ENCODE results near the gene TGFBR2. TPM values are rescaled to one million over a fixed set of nuclear protein-coding genes. Genes with fewer than 3 reads are reported as not detected.

Gene TGFBR2
- total RNA-seq, 2 donors from 2014 or later = 243 to 291 TPM

- no peak for DNase-seq (ENCODE audit: low spot score)
- intact Hi-C loops (cut with DNase I) = loop anchor here in 1 of 2 donors (5.0 kb wide), 1 partner anchor 582 kb away; no protein-coding TSS in a partner anchor
These were observed 88.3 kb downstream of the TGFBR2 start for GRCh38 chr3:30694668-30695067.

GRCh38 chr3:30695302-30696061, 89.1 kb downstream of the TGFBR2 start:
- intact Hi-C loops (cut with DNase I) = no loop called here
- DNase-seq (ENCODE audit: low spot score) = no peak

GRCh38 chr3:30696403-30696819, 90.0 kb downstream of the TGFBR2 start:
- no peak for DNase-seq (ENCODE audit: low spot score)
- intact Hi-C loops (cut with DNase I) = no loop called here

GRCh38 chr3:30696896-30697295, 90.5 kb downstream of the TGFBR2 start:
- intact Hi-C loops (cut with DNase I) = no loop called here

GRCh38 chr3:30698549-30698948, 92.1 kb downstream of the TGFBR2 start:
- intact Hi-C loops (cut with DNase I) = no loop called here

More at GRCh38 chr3:30696896-30697295, 90.5 kb downstream of the TGFBR2 start:
- DNase-seq (ENCODE audit: low spot score) = no peak

GRCh38 chr3:30699927-30700326, 93.5 kb downstream of the TGFBR2 start:
- intact Hi-C loops (cut with DNase I) = loop anchor here in 1 of 2 donors (5.0 kb wide), 1 partner anchor 683 kb away; no protein-coding TSS in a partner anchor
- DNase-seq (ENCODE audit: low spot score) = no peak

More at GRCh38 chr3:30698549-30698948, 92.1 kb downstream of the TGFBR2 start:
- DNase-seq (ENCODE audit: low spot score) = no peak

- intact Hi-C loops (cut with DNase I) = loop anchor here in 1 of 2 donors (5.0 kb wide), 1 partner anchor 684 kb away; no protein-coding TSS in a partner anchor
- no peak for DNase-seq (ENCODE audit: low spot score)
These were observed 94.4 kb downstream of the TGFBR2 start for GRCh38 chr3:30700702-30701321.

GRCh38 chr3:30702038-30702827, 95.8 kb downstream of the TGFBR2 start:
- intact Hi-C loops (cut with DNase I) = loop anchor here in 1 of 2 donors (5.0 kb wide), 1 partner anchor 685 kb away; no protein-coding TSS in a partner anchor
- DNase-seq (ENCODE audit: low spot score) = no peak

GRCh38 chr3:30702828-30703397, 96.5 kb downstream of the TGFBR2 start:
- no peak for DNase-seq (ENCODE audit: low spot score)
- intact Hi-C loops (cut with DNase I) = loop anchor here in 1 of 2 donors (5.0 kb wide), 1 partner anchor 686 kb away; no protein-coding TSS in a partner anchor

- no peak for DNase-seq (ENCODE audit: low spot score)
- intact Hi-C loops (cut with DNase I) = loop anchor here in 1 of 2 donors (5.0 kb wide), 1 partner anchor 688 kb away; no protein-coding TSS in a partner anchor
These were observed 98.8 kb downstream of the TGFBR2 start for GRCh38 chr3:30704931-30705890.

- DNase-seq (ENCODE audit: low spot score) = no peak
- intact Hi-C loops (cut with DNase I) = no loop called here
These were observed 101.4 kb downstream of the TGFBR2 start for GRCh38 chr3:30707825-30708224.

GRCh38 chr3:30708472-30708871, 102.1 kb downstream of the TGFBR2 start:
- intact Hi-C loops (cut with DNase I) = no loop called here
- no peak for DNase-seq (ENCODE audit: low spot score)

- intact Hi-C loops (cut with DNase I) = no loop called here
- no peak for DNase-seq (ENCODE audit: low spot score)
These were observed 103.6 kb downstream of the TGFBR2 start for GRCh38 chr3:30710017-30710416.

- intact Hi-C loops (cut with DNase I) = no loop called here
- no peak for DNase-seq (ENCODE audit: low spot score)
These were observed 104.8 kb downstream of the TGFBR2 start for GRCh38 chr3:30711151-30711550.

- intact Hi-C loops (cut with DNase I) = no loop called here
- DNase-seq (ENCODE audit: low spot score) = no peak
These were observed 105.5 kb downstream of the TGFBR2 start for GRCh38 chr3:30711867-30712266.

- intact Hi-C loops (cut with DNase I) = no loop called here
- DNase-seq (ENCODE audit: low spot score) = no peak
These were observed 106.6 kb downstream of the TGFBR2 start for GRCh38 chr3:30712991-30713390.

GRCh38 chr3:30713885-30714503, 107.6 kb downstream of the TGFBR2 start:
- intact Hi-C loops (cut with DNase I) = no loop called here
- no peak for DNase-seq (ENCODE audit: low spot score)

- intact Hi-C loops (cut with DNase I) = no loop called here
- DNase-seq (ENCODE audit: low spot score) = no peak
These were observed 113.1 kb downstream of the TGFBR2 start for GRCh38 chr3:30719536-30719935.
